Rectal smooth muscle tissue (tissue), 1 donor: ENCODE measurements around the gene SQSTM1.
"Not testable (repeated sequence)": the region's sequence is repeated elsewhere in the genome, so short reads cannot be mapped to it uniquely, and the experiment has no call there.

Experiments used
- H3K27ac ChIP-seq: one replicate; pipeline ENCODE4 v1.7.0; 2013; ENCODE audit warnings: low read depth, low read length, inconsistent platforms
- H3K27me3 ChIP-seq: one replicate; pipeline ENCODE4 v1.7.0; 2013; ENCODE audit warnings: low read length; ENCODE audit not compliant: control insufficient read depth, insufficient read depth
- H3K36me3 ChIP-seq: one replicate; pipeline ENCODE4 v1.7.0; 2013; ENCODE audit warnings: low read length; ENCODE audit not compliant: control insufficient read depth, insufficient read depth
- H3K4me1 ChIP-seq: one replicate; pipeline ENCODE4 v1.7.0; 2013; ENCODE audit warnings: low read length; ENCODE audit not compliant: control insufficient read depth, insufficient read depth
- H3K4me3 ChIP-seq: one replicate; pipeline ENCODE4 v1.7.0; 2013; ENCODE audit warnings: low read length
- H3K9ac ChIP-seq: one replicate; pipeline ENCODE4 v1.7.0; 2013; ENCODE audit warnings: low read length

SQSTM1 gene

DNA sequence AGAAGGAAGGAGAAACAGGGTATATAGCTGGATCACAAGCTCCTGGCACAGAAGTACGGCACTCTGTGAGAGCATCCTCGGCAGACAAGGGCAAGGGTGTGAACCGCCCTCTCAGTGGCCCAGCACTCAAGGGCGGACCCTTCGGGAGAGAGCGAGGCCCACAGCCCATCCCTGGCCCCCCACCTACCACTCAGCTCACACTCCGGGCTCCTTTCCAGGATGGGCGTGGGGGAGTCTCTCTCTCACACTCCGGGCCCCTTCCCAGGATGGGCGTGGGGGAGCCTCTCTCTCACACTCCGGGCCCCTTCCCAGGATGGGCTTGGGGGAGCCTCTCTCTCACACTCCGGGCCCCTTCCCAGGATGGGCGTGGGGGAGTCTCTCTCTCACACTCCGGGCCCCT, 50.8 kb downstream of the SQSTM1 start:
- H3K27me3 ChIP-seq, H3K27ac ChIP-seq, H3K9ac ChIP-seq, H3K4me3 ChIP-seq, H3K4me1 ChIP-seq: not testable (repeated sequence)
- H3K36me3 ChIP-seq: peaks cover 29% of the 10 kb centered on the region

GRCh38 chr5:179872055-179872827, 51.5 kb downstream of the SQSTM1 start:
- Histone ChIP-seq H3K36me3 (peaks cover 29% of the 10 kb centered on the region), H3K27ac (no peak overlapping the region), H3K27me3 (no peaks in the 10 kb centered on the region), H3K9ac (no peak overlapping the region), H3K4me3 (no peak overlapping the region), H3K4me1 (no peaks in the 10 kb centered on the region)

DNA sequence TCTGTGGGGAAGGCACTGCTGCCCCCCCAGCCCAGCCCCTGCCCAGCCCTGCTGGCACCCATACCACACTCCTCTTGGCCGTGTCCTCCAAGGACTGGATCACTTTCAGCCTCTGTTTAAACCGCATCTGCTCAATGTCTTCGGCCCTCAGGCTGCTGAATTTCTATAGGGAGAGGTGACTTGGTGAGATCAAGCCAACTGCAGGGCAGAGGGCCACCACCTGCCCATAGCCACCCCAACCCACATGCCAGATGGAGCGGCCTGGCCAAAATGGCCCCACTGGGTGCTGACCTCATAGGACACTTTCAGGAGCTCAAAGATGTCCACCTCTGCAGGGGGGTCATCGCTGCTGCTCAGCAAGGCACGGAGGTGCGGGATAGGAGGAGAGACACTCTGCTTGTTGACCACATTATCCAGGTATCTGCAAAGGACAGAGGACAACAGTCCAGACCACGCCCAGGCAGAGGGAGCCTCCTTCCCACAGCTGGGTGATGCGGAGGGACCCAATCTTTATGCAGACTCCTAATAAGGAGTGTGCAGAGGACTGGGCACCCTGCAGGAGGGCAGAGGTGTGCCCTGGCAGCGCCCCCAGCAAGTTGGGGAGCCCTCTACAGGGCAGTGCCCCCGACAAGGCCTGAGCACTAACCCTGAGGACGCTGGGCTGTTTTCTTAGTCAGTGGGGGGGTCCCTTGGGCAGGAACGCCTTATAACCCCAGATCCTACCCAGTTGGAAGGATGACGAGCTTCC, 52.3 kb downstream of the SQSTM1 start:
- Histone ChIP-seq H3K4me1 (no peaks in the 10 kb centered on the region), H3K4me3 (no peak overlapping the region), H3K27me3 (no peaks in the 10 kb centered on the region), H3K27ac (no peak overlapping the region), H3K36me3 (peaks cover 34% of the 10 kb centered on the region), H3K9ac (no peak overlapping the region)

DNA sequence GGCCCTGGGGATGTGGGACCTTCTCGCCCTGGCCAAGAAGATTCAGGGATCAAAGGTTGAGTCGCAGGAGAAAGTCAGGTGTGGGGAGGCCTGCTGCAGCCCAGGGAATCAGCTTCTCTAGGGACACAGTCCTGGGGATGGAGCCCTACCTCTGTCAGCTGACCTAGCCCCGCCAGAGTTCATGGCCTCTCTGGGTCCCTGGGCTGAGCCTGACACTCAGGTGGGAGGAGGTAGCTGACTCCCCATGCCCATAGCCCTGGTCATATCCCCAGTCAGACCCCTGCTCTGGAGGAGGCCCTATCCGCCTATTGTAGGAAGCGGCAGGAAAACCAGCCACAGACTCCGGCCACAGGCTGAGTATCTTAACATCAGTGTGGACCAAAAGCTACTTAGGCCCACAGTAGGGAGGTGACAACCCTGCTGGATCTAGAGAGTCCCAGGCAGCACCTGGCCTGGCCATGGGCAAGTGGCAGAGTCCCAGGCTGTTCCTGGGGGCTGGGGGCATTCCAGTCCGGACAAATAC, 52.9 kb downstream of the SQSTM1 start:
- Histone ChIP-seq H3K4me1 (no peaks in the 10 kb centered on the region), H3K4me3 (no peak overlapping the region), H3K27me3 (no peaks in the 10 kb centered on the region), H3K27ac (no peak overlapping the region), H3K36me3 (peaks cover 34% of the 10 kb centered on the region), H3K9ac (no peak overlapping the region)

GRCh38 chr5:179874136-179874535, 53.4 kb downstream of the SQSTM1 start:
- Histone ChIP-seq H3K36me3 (peaks cover 34% of the 10 kb centered on the region), H3K27ac (no peak overlapping the region), H3K27me3 (no peaks in the 10 kb centered on the region), H3K9ac (no peak overlapping the region), H3K4me3 (no peak overlapping the region), H3K4me1 (no peaks in the 10 kb centered on the region)

- H3K27me3 ChIP-seq: no peaks in the 10 kb centered on the region
- peaks cover 34% of the 10 kb centered on the region for H3K36me3 ChIP-seq
These were observed 54.0 kb downstream of the SQSTM1 start for GRCh38 chr5:179874536-179875292.

GRCh38 chr5:179875741-179876609, 55.3 kb downstream of the SQSTM1 start:
- no peaks in the 10 kb centered on the region for H3K4me1 ChIP-seq
- H3K9ac ChIP-seq: no peak overlapping the region
- H3K27me3 ChIP-seq: no peaks in the 10 kb centered on the region
- peaks cover 31% of the 10 kb centered on the region for H3K36me3 ChIP-seq
- no peak overlapping the region for H3K27ac ChIP-seq
- H3K4me3 ChIP-seq: no peak overlapping the region

More at GRCh38 chr5:179874536-179875292, 54.0 kb downstream of the SQSTM1 start:
- H3K4me1 ChIP-seq: no peaks in the 10 kb centered on the region
- H3K9ac ChIP-seq: no peak overlapping the region
- H3K4me3 ChIP-seq: no peak overlapping the region
- H3K27ac ChIP-seq: no peak overlapping the region

DNA sequence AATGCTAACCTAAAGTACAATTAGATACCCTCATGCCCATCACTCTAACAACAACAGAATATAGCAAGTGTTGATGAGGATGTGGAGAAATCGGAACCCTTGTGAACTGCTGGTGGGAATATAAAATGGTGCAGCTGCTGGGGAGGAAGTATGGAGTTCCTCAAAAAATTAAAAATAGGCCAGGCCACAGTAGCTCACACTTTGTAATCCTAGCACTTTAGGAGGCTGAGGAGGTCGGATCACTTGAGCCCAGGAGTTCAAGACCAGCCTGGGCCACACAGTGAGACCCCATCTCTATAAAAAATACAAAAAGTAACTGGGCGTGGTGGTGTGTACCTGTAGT, 55.9 kb downstream of the SQSTM1 start:
- Histone ChIP-seq H3K36me3 (peaks cover 31% of the 10 kb centered on the region), H3K4me3 (no peak overlapping the region), H3K27me3 (no peaks in the 10 kb centered on the region), H3K4me1 (no peaks in the 10 kb centered on the region), H3K9ac (no peak overlapping the region), H3K27ac (no peak overlapping the region)

- H3K9ac ChIP-seq: no peak overlapping the region
- H3K4me3 ChIP-seq: no peak overlapping the region
- no peaks in the 10 kb centered on the region for H3K4me1 ChIP-seq
- no peaks in the 10 kb centered on the region for H3K27me3 ChIP-seq
- no peak overlapping the region for H3K27ac ChIP-seq
- peaks cover 24% of the 10 kb centered on the region for H3K36me3 ChIP-seq
These were observed 57.7 kb downstream of the SQSTM1 start for GRCh38 chr5:179878222-179879002.

DNA sequence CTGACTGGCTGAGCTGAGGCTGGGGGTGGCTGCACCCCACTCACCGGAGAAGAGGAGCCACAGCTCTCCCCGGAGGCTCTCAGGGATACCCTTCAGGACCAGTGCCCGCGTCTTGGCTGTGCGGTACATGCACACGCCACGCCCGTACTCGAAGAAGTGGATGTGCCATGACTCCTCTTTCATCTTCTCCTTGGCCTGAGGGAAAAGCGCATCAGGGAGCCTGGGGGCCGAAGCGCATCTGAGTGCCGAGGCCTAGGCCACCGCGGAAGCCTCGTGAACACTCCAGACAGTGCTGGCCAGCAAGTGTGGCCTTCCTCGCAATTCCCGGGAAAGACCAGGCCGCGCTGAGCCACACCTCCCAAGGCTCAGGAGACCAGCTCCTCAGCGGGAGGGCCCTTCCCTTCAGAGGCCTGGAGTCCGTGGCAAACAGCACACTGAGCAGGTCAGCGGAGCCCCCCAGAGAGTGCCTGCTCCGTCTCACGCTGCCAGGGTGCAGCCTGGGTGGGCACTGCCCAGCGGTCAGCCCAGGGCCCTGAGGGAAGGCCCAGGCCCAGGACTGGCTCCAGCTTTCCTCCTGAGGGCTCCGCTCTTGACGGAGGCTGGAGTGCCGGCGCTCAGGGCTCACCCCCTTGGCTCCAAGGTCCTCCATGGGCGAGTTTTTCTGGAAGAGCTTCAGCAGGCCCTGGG, 58.4 kb downstream of the SQSTM1 start:
- Histone ChIP-seq H3K36me3 (peaks cover 23% of the 10 kb centered on the region), H3K9ac (no peak overlapping the region), H3K4me1 (no peaks in the 10 kb centered on the region), H3K27me3 (no peaks in the 10 kb centered on the region), H3K4me3 (no peak overlapping the region), H3K27ac (no peak overlapping the region)

- Histone ChIP-seq H3K4me3 (no peak overlapping the region), H3K27ac (no peak overlapping the region), H3K36me3 (peaks cover 23% of the 10 kb centered on the region)
These were observed 58.9 kb downstream of the SQSTM1 start for GRCh38 chr5:179879690-179880010.

More at GRCh38 chr5:179879690-179880010, 58.9 kb downstream of the SQSTM1 start:
- H3K27me3 ChIP-seq: no peaks in the 10 kb centered on the region
- no peaks in the 10 kb centered on the region for H3K4me1 ChIP-seq
- no peak overlapping the region for H3K9ac ChIP-seq
